ENCODE measurements around the gene SERPINB12.

SERPINB12 gene

GRCh38 chr18:63551769-63552168, 9.6 kb downstream of the SERPINB12 start:
- DNase-seq (ENCODE audit: low read depth): no peak

- no peak for DNase-seq (ENCODE audit: low read depth)
These were observed 10.4 kb downstream of the SERPINB12 start for GRCh38 chr18:63552581-63552980.

GRCh38 chr18:63553081-63553480, 10.9 kb downstream of the SERPINB12 start:
- DNase-seq (ENCODE audit: low read depth): no peak

- DNase-seq (ENCODE audit: low read depth): no peak
These were observed 17.7 kb downstream of the SERPINB12 start for GRCh38 chr18:63559567-63560491.

- no peak for DNase-seq (ENCODE audit: low read depth)
These were observed 20.1 kb downstream of the SERPINB12 start for GRCh38 chr18:63562284-63562683.

- DNase-seq (ENCODE audit: low read depth): no peak
These were observed 21.9 kb downstream of the SERPINB12 start for GRCh38 chr18:63564021-63564420.

- no peak for DNase-seq (ENCODE audit: low read depth)
These were observed 22.4 kb downstream of the SERPINB12 start for GRCh38 chr18:63564561-63564960.

GRCh38 chr18:63567276-63567675, 25.1 kb downstream of the SERPINB12 start:
- no peak for DNase-seq (ENCODE audit: low read depth)

GRCh38 chr18:63567825-63568224, 25.7 kb downstream of the SERPINB12 start:
- no peak for DNase-seq (ENCODE audit: low read depth)

- no peak for DNase-seq (ENCODE audit: low read depth)
These were observed 28.6 kb downstream of the SERPINB12 start for GRCh38 chr18:63570721-63571120.

- no peak for DNase-seq (ENCODE audit: low read depth)
These were observed 33.5 kb downstream of the SERPINB12 start for GRCh38 chr18:63575681-63576080.

GRCh38 chr18:63578357-63578958, 36.3 kb downstream of the SERPINB12 start:
- no peak for DNase-seq (ENCODE audit: low read depth)

GRCh38 chr18:63579616-63580015, 37.4 kb downstream of the SERPINB12 start:
- DNase-seq (ENCODE audit: low read depth): no peak

- DNase-seq (ENCODE audit: low read depth): no peak
These were observed 43.8 kb downstream of the SERPINB12 start for GRCh38 chr18:63585988-63586387.

- DNase-seq (ENCODE audit: low read depth): no peak
These were observed 44.3 kb downstream of the SERPINB12 start for GRCh38 chr18:63586431-63586830.

GRCh38 chr18:63586966-63587365, 44.8 kb downstream of the SERPINB12 start, which contains the start of gene SERPINB13:
TSS of gene SERPINB13 (plus strand) at chr18:63587343. CDS start at chr18:63588668, 1,325 bp downstream.
- no peak for DNase-seq (ENCODE audit: low read depth)

GRCh38 chr18:63588909-63589308, 46.7 kb downstream of the SERPINB12 start:
- no peak for DNase-seq (ENCODE audit: low read depth)

GRCh38 chr18:63590373-63590772, 48.2 kb downstream of the SERPINB12 start:
- no peak for DNase-seq (ENCODE audit: low read depth)

- DNase-seq (ENCODE audit: low read depth): no peak
These were observed 49.0 kb downstream of the SERPINB12 start for GRCh38 chr18:63590966-63591695.

- no peak for DNase-seq (ENCODE audit: low read depth)
These were observed 49.6 kb downstream of the SERPINB12 start for GRCh38 chr18:63591725-63592124.

- no peak for DNase-seq (ENCODE audit: low read depth)
These were observed 50.3 kb downstream of the SERPINB12 start for GRCh38 chr18:63592471-63592870.

GRCh38 chr18:63596964-63597363, 54.8 kb downstream of the SERPINB12 start:
- no peak for DNase-seq (ENCODE audit: low read depth)

- DNase-seq (ENCODE audit: low read depth): no peak
These were observed 61.2 kb downstream of the SERPINB12 start for GRCh38 chr18:63603355-63603754.

Measured in stimulated activated CD8-positive, alpha-beta memory T cell treated with anti-CD3 and anti-CD28 coated beads, Interleukin-12 subunit alpha, Interleukin-12 subunit beta, amount 100 ng/mL, for 1 hour (primary cell).